ENCODE results near the gene MRPL42.

- TF ChIP-seq, protein P1, sequence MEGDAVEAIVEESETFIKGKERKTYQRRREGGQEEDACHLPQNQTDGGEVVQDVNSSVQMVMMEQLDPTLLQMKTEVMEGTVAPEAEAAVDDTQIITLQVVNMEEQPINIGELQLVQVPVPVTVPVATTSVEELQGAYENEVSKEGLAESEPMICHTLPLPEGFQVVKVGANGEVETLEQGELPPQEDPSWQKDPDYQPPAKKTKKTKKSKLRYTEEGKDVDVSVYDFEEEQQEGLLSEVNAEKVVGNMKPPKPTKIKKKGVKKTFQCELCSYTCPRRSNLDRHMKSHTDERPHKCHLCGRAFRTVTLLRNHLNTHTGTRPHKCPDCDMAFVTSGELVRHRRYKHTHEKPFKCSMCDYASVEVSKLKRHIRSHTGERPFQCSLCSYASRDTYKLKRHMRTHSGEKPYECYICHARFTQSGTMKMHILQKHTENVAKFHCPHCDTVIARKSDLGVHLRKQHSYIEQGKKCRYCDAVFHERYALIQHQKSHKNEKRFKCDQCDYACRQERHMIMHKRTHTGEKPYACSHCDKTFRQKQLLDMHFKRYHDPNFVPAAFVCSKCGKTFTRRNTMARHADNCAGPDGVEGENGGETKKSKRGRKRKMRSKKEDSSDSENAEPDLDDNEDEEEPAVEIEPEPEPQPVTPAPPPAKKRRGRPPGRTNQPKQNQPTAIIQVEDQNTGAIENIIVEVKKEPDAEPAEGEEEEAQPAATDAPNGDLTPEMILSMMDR (conservative IDR thresholded peaks at IDR 0.05; ENCODE audit: low read depth in 2 of 2), result no peak
- no peak for TF ChIP-seq REST (IDR thresholded peaks at IDR 0.05; ENCODE audit: unreplicated experiment)
- no peak for TF ChIP-seq CREB1 (CRISPR knock-in tag; IDR thresholded peaks at IDR 0.05; ENCODE audit: low read depth)
- TF ChIP-seq POLR2AphosphoS5 (IDR thresholded peaks at IDR 0.05; ENCODE audit: low read depth), result no peak
- TF ChIP-seq EZH2 (IDR thresholded peaks at IDR 0.05; ENCODE audit: low read depth, unreplicated experiment), result no peak
- no peak for TF ChIP-seq STAT1 (IDR thresholded peaks at IDR 0.05; ENCODE audit: unreplicated experiment)
- no peak for TF ChIP-seq EZH2phosphoT487 (IDR thresholded peaks at IDR 0.05; ENCODE audit: unreplicated experiment)
- TF ChIP-seq JUNB (IDR thresholded peaks at IDR 0.05; ENCODE audit: unreplicated experiment), result no peak
- no peak for TF ChIP-seq NANOG (IDR thresholded peaks at IDR 0.05; ENCODE audit: borderline replicate concordance)
- TF ChIP-seq, protein P2, sequence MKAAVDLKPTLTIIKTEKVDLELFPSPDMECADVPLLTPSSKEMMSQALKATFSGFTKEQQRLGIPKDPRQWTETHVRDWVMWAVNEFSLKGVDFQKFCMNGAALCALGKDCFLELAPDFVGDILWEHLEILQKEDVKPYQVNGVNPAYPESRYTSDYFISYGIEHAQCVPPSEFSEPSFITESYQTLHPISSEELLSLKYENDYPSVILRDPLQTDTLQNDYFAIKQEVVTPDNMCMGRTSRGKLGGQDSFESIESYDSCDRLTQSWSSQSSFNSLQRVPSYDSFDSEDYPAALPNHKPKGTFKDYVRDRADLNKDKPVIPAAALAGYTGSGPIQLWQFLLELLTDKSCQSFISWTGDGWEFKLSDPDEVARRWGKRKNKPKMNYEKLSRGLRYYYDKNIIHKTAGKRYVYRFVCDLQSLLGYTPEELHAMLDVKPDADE (IDR thresholded peaks at IDR 0.05), result no peak
- no peak for TF ChIP-seq ZNF331 (CRISPR knock-in tag; IDR thresholded peaks at IDR 0.05; ENCODE audit: low read depth)
- no peak for TF ChIP-seq ZNF114 (CRISPR knock-in tag; IDR thresholded peaks at IDR 0.05)
- no peak for TF ChIP-seq ZNF462 (CRISPR knock-in tag; IDR thresholded peaks at IDR 0.05)
These were observed 73.2 kb downstream of the MRPL42 start for GRCh38 chr12:93540466-93540865.

All from GM23338 (cell line).